Measurements from ENCODE around the gene WNK1. TPM values are rescaled to one million over a fixed set of nuclear protein-coding genes. Genes with fewer than 3 reads are reported as not detected.
"Not testable (repeated sequence)": the region's sequence is repeated elsewhere in the genome, so short reads cannot be mapped to it uniquely, and the experiment has no call there.

The WNK1 gene
- total RNA-seq, result 131 to 150 TPM (median 146 TPM) in 3 replicates

DNA sequence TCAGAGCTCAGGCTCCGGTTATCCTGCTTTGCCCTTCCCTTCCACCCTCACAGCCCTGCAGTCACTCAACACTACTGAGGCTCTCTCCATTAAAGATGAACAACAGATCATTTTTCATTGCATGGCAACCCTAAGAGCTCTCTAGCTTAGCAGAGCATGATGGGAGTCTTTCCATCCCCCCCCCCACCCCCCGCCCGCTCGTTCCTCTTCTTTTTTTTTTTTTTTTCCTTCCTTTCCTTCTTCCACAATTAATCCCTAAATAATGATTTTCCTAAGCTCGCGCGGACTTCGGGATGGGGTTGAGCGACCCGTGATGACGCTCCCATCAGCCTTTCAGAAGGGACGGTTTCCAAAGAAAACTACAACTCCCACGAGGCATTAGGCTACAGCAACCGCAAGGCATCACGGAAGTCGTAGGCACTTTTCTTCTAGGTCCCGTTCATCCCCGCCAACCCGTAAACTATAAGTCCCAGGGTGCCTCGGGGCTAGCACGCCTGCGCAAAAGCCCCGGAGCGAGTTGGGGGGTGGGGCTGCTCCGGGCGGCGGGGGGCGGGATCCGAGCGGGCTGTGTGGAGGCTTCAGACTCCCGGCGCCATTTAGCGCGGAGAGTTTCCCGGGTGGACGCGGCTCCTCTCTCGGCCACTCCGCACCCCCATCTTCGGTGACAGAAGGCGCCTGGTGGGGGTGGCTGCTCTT, at the start of gene WNK1:
WNK1 (plus strand) TSS at position 581 of the 696 bp plus-strand sequence. CDS start 987 bp downstream, outside the sequence.
- peak; percentile 92 to 98 for DNase-seq (ENCODE audit: low spot score in 2 of 2, unreplicated experiment in 2 of 2)
- H3K4me1 Mint-ChIP-seq, result peaks cover 36% of the 10 kb centered on the region
- H3K4me3 Mint-ChIP-seq, result peak within 1 kb of the TSS; percentile 95
- peak within 1 kb of the TSS; percentile 94 for H3K27ac Mint-ChIP-seq
- H3K36me3 Mint-ChIP-seq, result no peaks in the 10 kb centered on the region
- H3K27me3 Mint-ChIP-seq (ENCODE audit: low read depth), result no peaks in the 10 kb centered on the region
- no peaks in the 10 kb centered on the region for H3K9me3 Mint-ChIP-seq
- TF ChIP-seq, protein P1, sequence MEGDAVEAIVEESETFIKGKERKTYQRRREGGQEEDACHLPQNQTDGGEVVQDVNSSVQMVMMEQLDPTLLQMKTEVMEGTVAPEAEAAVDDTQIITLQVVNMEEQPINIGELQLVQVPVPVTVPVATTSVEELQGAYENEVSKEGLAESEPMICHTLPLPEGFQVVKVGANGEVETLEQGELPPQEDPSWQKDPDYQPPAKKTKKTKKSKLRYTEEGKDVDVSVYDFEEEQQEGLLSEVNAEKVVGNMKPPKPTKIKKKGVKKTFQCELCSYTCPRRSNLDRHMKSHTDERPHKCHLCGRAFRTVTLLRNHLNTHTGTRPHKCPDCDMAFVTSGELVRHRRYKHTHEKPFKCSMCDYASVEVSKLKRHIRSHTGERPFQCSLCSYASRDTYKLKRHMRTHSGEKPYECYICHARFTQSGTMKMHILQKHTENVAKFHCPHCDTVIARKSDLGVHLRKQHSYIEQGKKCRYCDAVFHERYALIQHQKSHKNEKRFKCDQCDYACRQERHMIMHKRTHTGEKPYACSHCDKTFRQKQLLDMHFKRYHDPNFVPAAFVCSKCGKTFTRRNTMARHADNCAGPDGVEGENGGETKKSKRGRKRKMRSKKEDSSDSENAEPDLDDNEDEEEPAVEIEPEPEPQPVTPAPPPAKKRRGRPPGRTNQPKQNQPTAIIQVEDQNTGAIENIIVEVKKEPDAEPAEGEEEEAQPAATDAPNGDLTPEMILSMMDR (IDR thresholded peaks at IDR 0.05; ENCODE audit: unreplicated experiment), result no peak

DNA sequence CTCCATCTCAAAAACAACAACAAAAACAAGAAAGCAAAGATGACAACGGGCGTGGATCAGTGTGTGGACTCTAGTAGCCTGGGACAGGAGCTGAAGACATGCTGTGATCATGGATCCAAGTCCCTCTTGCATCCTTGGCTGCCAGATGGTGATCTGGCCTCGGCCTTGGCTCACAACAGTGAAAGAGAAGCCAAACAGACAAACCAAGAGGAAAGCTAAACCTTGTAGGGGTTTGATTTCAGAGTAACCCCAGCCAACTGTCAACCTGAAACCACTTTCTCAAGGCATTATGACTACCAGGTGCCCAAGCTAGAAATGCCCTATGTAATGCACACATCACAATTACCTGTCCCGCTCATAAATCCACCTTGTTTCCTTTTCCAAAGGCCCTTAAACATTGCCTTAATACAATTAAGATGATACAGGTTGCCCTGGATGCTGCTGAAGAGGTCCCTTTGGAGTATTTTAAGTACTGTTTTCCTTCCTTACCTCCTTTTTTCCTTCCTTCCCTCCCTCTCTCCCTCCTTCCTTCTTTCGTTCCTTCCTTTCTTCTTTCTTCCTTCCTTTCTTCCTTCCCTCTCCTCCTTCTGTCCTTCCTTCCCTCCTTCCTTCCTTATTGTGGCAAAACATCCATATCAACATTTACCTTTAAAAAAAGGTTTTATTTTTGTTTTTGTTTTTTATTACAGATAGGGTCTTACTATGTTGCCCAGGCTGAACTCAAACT, 47.7 kb upstream of the WNK1 start:
- Mint-ChIP-seq H3K9me3 (no peaks in the 10 kb centered on the region), H3K4me3 (no peak overlapping the region), H3K27ac (no peak overlapping the region), H3K36me3 (no peaks in the 10 kb centered on the region), H3K4me1 (no peaks in the 10 kb centered on the region), H3K27me3 (ENCODE audit: low read depth) (no peaks in the 10 kb centered on the region)
- TF ChIP-seq, protein P1 (IDR thresholded peaks at IDR 0.05; ENCODE audit: unreplicated experiment), result no peak
- no peak for DNase-seq (ENCODE audit: low spot score in 2 of 2, unreplicated experiment in 2 of 2)

DNA sequence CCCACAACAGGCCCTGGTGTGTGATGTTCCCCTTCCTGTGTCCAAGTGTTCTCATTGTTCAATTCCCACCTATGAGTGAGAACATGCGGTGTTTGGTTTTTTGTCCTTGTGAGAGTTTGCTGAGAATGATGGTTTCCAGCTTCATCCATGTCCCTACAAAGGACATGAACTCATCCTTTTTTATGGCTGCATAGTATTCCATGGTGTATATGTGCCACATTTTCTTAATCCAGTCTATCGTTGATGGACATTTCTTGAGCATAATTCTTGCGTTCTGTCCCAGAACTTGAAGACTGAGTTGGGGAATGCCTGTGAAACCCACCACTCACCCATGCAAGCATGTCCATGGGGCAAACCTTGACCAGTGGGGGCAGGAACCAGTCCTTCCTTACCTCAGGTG, 44.3 kb upstream of the WNK1 start:
- H3K27me3 Mint-ChIP-seq (ENCODE audit: low read depth); H3K9me3 Mint-ChIP-seq; H3K27ac Mint-ChIP-seq; H3K4me1 Mint-ChIP-seq; H3K4me3 Mint-ChIP-seq; H3K36me3 Mint-ChIP-seq; DNase-seq (ENCODE audit: low spot score in 2 of 2, unreplicated experiment in 2 of 2): not testable (repeated sequence)

DNA sequence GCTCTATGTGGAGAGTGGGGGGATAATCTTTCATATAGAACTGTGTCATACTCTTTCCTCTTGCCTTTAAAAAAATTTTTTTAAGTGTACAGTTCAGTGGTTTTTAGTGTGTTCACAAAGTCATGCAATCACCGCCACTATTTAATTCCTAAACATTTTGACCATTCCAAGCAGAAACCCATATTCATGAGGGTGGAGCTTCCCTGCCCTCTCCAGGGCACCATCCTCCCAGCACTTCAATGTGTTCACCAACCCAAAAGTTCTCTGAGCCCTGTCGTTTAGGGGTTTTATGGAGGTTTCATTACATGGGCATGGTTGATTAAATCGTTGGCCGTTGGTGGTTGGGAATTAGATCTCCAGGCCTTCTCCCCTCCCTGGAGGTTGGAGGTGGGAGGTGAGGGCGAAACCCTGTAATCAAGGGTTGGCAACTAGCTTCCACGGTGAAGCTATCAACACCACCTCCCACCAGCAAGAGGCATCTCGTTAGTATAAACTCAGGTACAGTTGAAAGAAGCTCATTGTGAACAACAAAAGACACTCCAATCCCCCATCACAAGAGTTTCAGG, 42.8 kb upstream of the WNK1 start:
- Mint-ChIP-seq H3K4me3 (no peak overlapping the region), H3K27me3 (ENCODE audit: low read depth) (no peaks in the 10 kb centered on the region), H3K9me3 (no peaks in the 10 kb centered on the region), H3K27ac (no peak overlapping the region), H3K4me1 (peaks cover 8% of the 10 kb centered on the region), H3K36me3 (no peaks in the 10 kb centered on the region)
- TF ChIP-seq, protein P1 (IDR thresholded peaks at IDR 0.05; ENCODE audit: unreplicated experiment), result no peak
- no peak for DNase-seq (ENCODE audit: low spot score in 2 of 2, unreplicated experiment in 2 of 2)

DNA sequence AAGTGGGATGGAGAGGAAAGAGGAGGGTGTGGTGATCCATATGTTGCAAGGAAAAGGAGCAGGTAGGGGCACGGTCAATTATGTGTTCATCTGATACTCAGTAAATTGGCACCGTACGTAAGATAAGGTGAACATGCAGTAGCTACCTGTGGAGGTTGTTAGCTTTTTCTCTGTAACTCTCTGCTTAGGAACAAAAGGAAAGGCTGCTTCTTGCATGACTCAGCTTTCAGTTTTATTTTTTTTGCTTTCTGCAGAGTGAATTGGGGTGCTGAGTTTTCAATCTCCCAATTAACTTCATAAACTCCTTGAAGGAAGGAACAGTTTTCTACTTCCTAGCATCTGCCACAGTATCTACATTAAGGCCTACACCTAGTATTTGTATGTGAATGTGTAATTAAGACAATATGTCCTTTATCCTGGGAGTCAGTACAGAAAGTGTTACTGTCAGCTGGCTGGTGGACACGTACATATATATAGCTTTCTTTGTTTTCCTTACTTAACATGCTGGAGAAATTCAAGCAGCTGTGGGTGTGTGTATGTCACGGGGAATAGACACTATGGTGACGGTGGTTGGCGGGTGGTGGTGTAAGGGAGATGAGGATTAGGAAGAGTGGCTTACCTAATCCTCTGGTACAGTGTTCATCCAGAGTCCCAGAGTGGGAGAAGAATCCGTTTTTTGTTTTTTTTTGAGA, 40.1 kb upstream of the WNK1 start:
- no peak for DNase-seq (ENCODE audit: low spot score in 2 of 2, unreplicated experiment in 2 of 2)
- Mint-ChIP-seq H3K4me3 (no peak overlapping the region), H3K9me3 (no peaks in the 10 kb centered on the region), H3K4me1 (peaks cover 8% of the 10 kb centered on the region), H3K36me3 (no peaks in the 10 kb centered on the region), H3K27me3 (ENCODE audit: low read depth) (no peaks in the 10 kb centered on the region), H3K27ac (peak overlapping the region; percentile 14)
- TF ChIP-seq, protein P1 (IDR thresholded peaks at IDR 0.05; ENCODE audit: unreplicated experiment), result no peak
